CD14-positive monocyte (primary cell): ENCODE measurements around the gene MT1E. TPM values are rescaled to one million over a fixed set of nuclear protein-coding genes. Genes with fewer than 3 reads are reported as not detected.

ENCODE experiments used
- DNase-seq, 3 donors: peaks; one replicate each; pipeline ENCODE4 v3.0.0-alpha.2; 2011 to 2022
- H2AFZ ChIP-seq: 2 replicates; pipeline ENCODE4 v1.6.0; 2012; ENCODE audit warnings: mild to moderate bottlenecking, low read depth, low read length, inconsistent platforms; ENCODE audit not compliant: insufficient read depth, poor library complexity, severe bottlenecking
- H3K27ac ChIP-seq, 2 donors: 1 replicate in 1 of 2; 2 replicates in 1 of 2; pipeline ENCODE4 v1.5.1; 2012 to 2013; ENCODE audit warnings: low read length in 2 of 2, control low read depth in 1 of 2, inconsistent platforms in 1 of 2, low read depth in 1 of 2, mild to moderate bottlenecking in 1 of 2
- H3K27me3 ChIP-seq, 2 donors: one replicate each; pipeline versions ENCODE4 v1.6.0 to v1.6.1; 2011 to 2013; ENCODE audit warnings: low read length in 2 of 2; ENCODE audit not compliant: control insufficient read depth in 2 of 2, insufficient read depth in 2 of 2
- H3K36me3 ChIP-seq, 2 donors: replicated peaks in 1 of 2; 1 replicate in 1 of 2; 2 replicates in 1 of 2; pipeline versions ENCODE4 v1.5.1 to v1.6.1; 2012 to 2013; ENCODE audit warnings: low read length in 2 of 2, control low read depth in 1 of 2, inconsistent platforms in 1 of 2, mild to moderate bottlenecking in 1 of 2; ENCODE audit not compliant: insufficient read depth in 2 of 2, control insufficient read depth in 1 of 2
- H3K4me1 ChIP-seq, 2 donors: 1 replicate in 1 of 2; 2 replicates in 1 of 2; pipeline versions ENCODE4 v1.5.1 to v1.6.1; 2012 to 2013; ENCODE audit warnings: low read length in 2 of 2, control low read depth in 1 of 2, inconsistent platforms in 1 of 2, mild to moderate bottlenecking in 1 of 2, moderate library complexity in 1 of 2; ENCODE audit not compliant: insufficient read depth in 2 of 2, control insufficient read depth in 1 of 2
- H3K4me2 ChIP-seq: replicated peaks from 2 replicates; pipeline ENCODE3; 2012; ENCODE audit warnings: low read length, moderate library complexity, mild to moderate bottlenecking; ENCODE audit not compliant: poor library complexity, severe bottlenecking; ENCODE audit errors: extremely low read depth
- H3K4me3 ChIP-seq, 3 experiments: fragments of 200-600 bp in 1 of 3; sonication (generic) in 1 of 3; replicated peaks in 1 of 3; 1 replicate in 2 of 3; 2 replicates in 1 of 3; pipeline ENCODE4 v1.5.1; 2011 to 2013; ENCODE audit warnings: low read length in 3 of 3, mild to moderate bottlenecking in 3 of 3, control low read depth in 2 of 3, low read depth in 2 of 3, inconsistent platforms in 1 of 3, moderate library complexity in 1 of 3
- H3K79me2 ChIP-seq: 2 replicates; pipeline ENCODE4 v1.6.0; 2012; ENCODE audit warnings: mild to moderate bottlenecking, control low read depth, inconsistent platforms, low read length, moderate library complexity; ENCODE audit not compliant: insufficient read depth
- H3K9ac ChIP-seq: 2 replicates; pipeline ENCODE4 v1.6.0; 2017; ENCODE audit warnings: low read length, mild to moderate bottlenecking; ENCODE audit not compliant: insufficient read depth, poor library complexity, severe bottlenecking
- H3K9me3 ChIP-seq, 2 donors: replicated peaks in 1 of 2; 1 replicate in 1 of 2; 2 replicates in 1 of 2; pipeline versions ENCODE4 v1.5.1 to v1.6.1; 2012 to 2013; ENCODE audit warnings: low read length in 2 of 2, control low read depth in 1 of 2; ENCODE audit not compliant: control insufficient read depth in 1 of 2, insufficient read depth in 1 of 2
- H4K20me1 ChIP-seq: 2 replicates; pipeline ENCODE4 v1.6.0; 2012; ENCODE audit warnings: mild to moderate bottlenecking, low read length, control low read depth, moderate library complexity; ENCODE audit not compliant: insufficient read depth
- H3K27ac Mint-ChIP-seq, 7 donors: one replicate each; pipeline ENCODE4 v1.8.0; 2020; ENCODE audit warnings: mild to moderate bottlenecking in 7 of 7, mixed read lengths in 7 of 7, moderate library complexity in 6 of 7, inconsistent platforms in 2 of 7
- H3K27me3 Mint-ChIP-seq, 3 donors: one replicate each; pipeline ENCODE4 v1.8.0; 2021 to 2022; ENCODE audit warnings: low read depth in 3 of 3, mild to moderate bottlenecking in 3 of 3, mixed read lengths in 3 of 3, moderate library complexity in 3 of 3, inconsistent platforms in 1 of 3
- H3K36me3 Mint-ChIP-seq, 2 donors: one replicate each; pipeline ENCODE4 v1.8.0; 2020; ENCODE audit warnings: mixed read lengths in 2 of 2, inconsistent platforms in 1 of 2, mild to moderate bottlenecking in 1 of 2
- H3K4me1 Mint-ChIP-seq: one replicate; pipeline ENCODE4 v1.8.0; 2020; ENCODE audit warnings: mild to moderate bottlenecking, mixed read lengths
- H3K4me3 Mint-ChIP-seq, 2 donors: one replicate each; pipeline ENCODE4 v1.8.0; 2020; ENCODE audit warnings: mild to moderate bottlenecking in 2 of 2, mixed read lengths in 2 of 2, moderate library complexity in 1 of 2
- H3K9me3 Mint-ChIP-seq, 7 donors: one replicate each; pipeline ENCODE4 v1.8.0; 2020 to 2022; ENCODE audit warnings: mixed read lengths in 7 of 7, mild to moderate bottlenecking in 6 of 7, moderate library complexity in 6 of 7, inconsistent platforms in 2 of 7
- CTCF ChIP-seq: fragments of 200-600 bp; IDR thresholded peaks from one replicate; pipeline ENCODE4 v1.8.0; 2022; ENCODE audit warnings: antibody characterized with exemption, mild to moderate bottlenecking
- WGBS: methylation state at CpG from one replicate; pipeline ENCODE4 v1.1.5; 2013; ENCODE audit warnings: missing lambda C conversion rate; ENCODE audit not compliant: insufficient coverage; 5-methylcytosine and 5-hydroxymethylcytosine counted together
- intact Hi-C, 2 donors: fragments of 100-400 bp; cut with micrococcal nuclease; formaldehyde crosslinking; loops; one replicate each; pipeline versions ENCODE4 v1.15.0 to v1.15.1; 2023
- polyA plus RNA-seq, 3 donors: library from polyadenylated mRNA; depleted of rRNA in 1 of 3; unstranded in 2 of 3; stranded (reverse) in 1 of 3; fragments of 300-500 nt in 2 of 3; fragments of >200 nt in 1 of 3; fragmentation: Illumina TruSeq in 2 of 3; gene quantifications; 1 replicate in 2 of 3; 2 replicates in 1 of 3; pipeline ENCODE4 v1.2.3, GENCODE V29; 2012 to 2021

The MT1E gene
- polyA plus RNA-seq, 3 donors: 1.3 to 4.3 (median 4.0) TPM

GRCh38 chr16:56629531-56629930, 4.0 kb downstream of the MT1E start:
- Histone ChIP-seq H3K4me2 (no peak overlapping the region), H3K4me3 (no peak overlapping the region), H3K27ac (no peak overlapping the region), H3K36me3 (no peaks in the 10 kb centered on the region), H3K4me1 (peaks cover 24 to 35% of the 10 kb centered on the region in 2 donors), H3K9ac (no peak overlapping the region), H2AFZ (no peak overlapping the region), H4K20me1 (no peaks in the 10 kb centered on the region), H3K27me3 (peaks cover 38 to 83% of the 10 kb centered on the region in 2 donors), H3K79me2 (no peaks in the 10 kb centered on the region), H3K9me3 (peaks cover 0 to 24% of the 10 kb centered on the region in 2 donors)
- Mint-ChIP-seq H3K4me3 (no peak overlapping the region), H3K27ac (no peak overlapping the region), H3K9me3 (peaks cover 0 to 21% (median 2%) of the 10 kb centered on the region in 7 donors), H3K27me3 (peaks cover 73 to 93% (median 87%) of the 10 kb centered on the region in 3 donors), H3K4me1 (peaks cover 38% of the 10 kb centered on the region), H3K36me3 (peaks cover 0 to 6% of the 10 kb centered on the region in 2 donors)
- WGBS: 100% methylated on average over 1 of the region's 3 CpGs
- intact Hi-C loops: no loop called here
- TF ChIP-seq CTCF: no peak
- DNase-seq: no peak

DNA sequence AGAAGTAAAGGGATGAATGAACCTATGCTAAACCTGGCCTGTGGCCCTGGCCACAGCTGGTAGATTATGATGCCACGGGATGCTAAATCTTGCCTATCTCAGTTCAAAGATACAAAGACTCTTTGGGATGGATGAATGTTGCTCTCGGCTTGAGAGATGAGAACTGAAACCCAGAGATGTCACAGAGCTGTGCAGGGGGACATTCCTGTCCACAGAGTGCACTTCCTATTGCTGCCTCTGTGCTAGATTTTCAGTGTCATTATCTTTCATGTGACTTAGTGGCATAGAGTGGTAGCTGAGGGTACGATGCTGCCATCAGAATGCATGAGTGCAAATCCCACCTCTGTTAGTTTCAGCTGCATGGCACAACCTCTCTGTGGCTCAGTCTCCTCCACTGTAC, 4.6 kb downstream of the MT1E start:
- no peaks in the 10 kb centered on the region for H3K36me3 ChIP-seq
- Mint-ChIP-seq H3K36me3 (peaks cover 0 to 9% of the 10 kb centered on the region in 2 donors), H3K27ac (no peak overlapping the region), H3K4me3 (peak overlapping the region in 1 of 2 donors; percentile 53), H3K9me3 (peaks cover 0 to 23% (median 6%) of the 10 kb centered on the region in 7 donors), H3K4me1 (peaks cover 38% of the 10 kb centered on the region), H3K27me3 (peaks cover 73 to 93% (median 88%) of the 10 kb centered on the region in 3 donors)
- intact Hi-C loops: no loop called here
- H3K27me3 ChIP-seq: peaks cover 44 to 84% of the 10 kb centered on the region in 2 donors
- no peak overlapping the region for H3K4me2 ChIP-seq
- H3K4me1 ChIP-seq: peaks cover 20 to 30% of the 10 kb centered on the region in 2 donors
- peaks cover 0 to 30% of the 10 kb centered on the region in 2 donors for H3K9me3 ChIP-seq
- H4K20me1 ChIP-seq: no peaks in the 10 kb centered on the region
- H2AFZ ChIP-seq: no peak overlapping the region
- H3K79me2 ChIP-seq: no peaks in the 10 kb centered on the region
- TF ChIP-seq CTCF: no peak
- H3K9ac ChIP-seq: no peak overlapping the region
- H3K27ac ChIP-seq: no peak overlapping the region
- peak in 1 of 3 donors; percentile 26 for DNase-seq
- WGBS: 17% methylated on average over 2 of the region's 3 CpGs
- no peak overlapping the region for H3K4me3 ChIP-seq
